A549 (cell line): ENCODE data around the gene PKD1. TPM values are rescaled to one million over a fixed set of nuclear protein-coding genes. Genes with fewer than 3 reads are reported as not detected.

Experiments
- ATAC-seq, 2 experiments: fragments of 200-7000 bp in 1 of 2; fragments of >200 bp in 1 of 2; cut with Nextera tagmentation in 1 of 2; cut with Tn5 transposase in 1 of 2; 3 replicates each; pipeline versions ENCODE4 v1.8.0 to v1.9.1; 2018 to 2020; ENCODE audit warnings: mild to moderate bottlenecking in 1 of 2, moderate library complexity in 1 of 2
- CTCF ChIA-PET: fragments of 300-600 bp; sonication (Branson Sonifier 250); formaldehyde crosslinking; extraction: SDS; loops from one replicate; lab custom pipeline; 2021; ENCODE audit warnings: antibody characterized with exemption, inconsistent platforms; lab: Yijun Ruan, JAX
- POLR2A ChIA-PET: fragments of 350-600 bp; formaldehyde crosslinking; extraction: SDS; loops from one replicate; lab custom pipeline; 2021; ENCODE audit warnings: antibody characterized with exemption, inconsistent platforms; lab: Yijun Ruan, JAX
- DNase-seq, 2 experiments: peaks; one replicate each; pipeline versions ENCODE4 v3.0.0 to v3.0.0-alpha.2; 2011 to 2016; ENCODE audit warnings: low read depth in 1 of 2, low spot score in 1 of 2
- FAIRE-seq: peaks from 2 replicates; lab custom pipeline; 2011; peaks lifted over from hg19 to GRCh38; lab: Jason Lieb, UNC
- H3K27ac ChIP-seq, 2 experiments: fragments of >200 bp; sonication (Bioruptor Twin); formaldehyde crosslinking; 3 replicates each; pipeline ENCODE4 v1.5.1; 2016 to 2017
- H3K4me1 ChIP-seq: fragments of >200 bp; sonication (Bioruptor Twin); formaldehyde crosslinking; 3 replicates; pipeline ENCODE4 v1.6.1; 2016
- H3K4me2 ChIP-seq: fragments of >200 bp; sonication (Bioruptor Twin); formaldehyde crosslinking; 3 replicates; pipeline ENCODE4 v1.6.1; 2016
- H3K4me3 ChIP-seq: fragments of >200 bp; sonication (Bioruptor Twin); formaldehyde crosslinking; 3 replicates; pipeline ENCODE4 v1.5.1; 2016
- H3K9me3 ChIP-seq: fragments of >200 bp; sonication (Bioruptor Twin); formaldehyde crosslinking; 3 replicates; pipeline ENCODE4 v1.6.1; 2016
- CBX2 ChIP-seq: fragments of 200-600 bp; sonication (generic); IDR thresholded peaks from 2 replicates; pipeline ENCODE4 v1.6.1; 2016; ENCODE audit warnings: low read depth, mild to moderate bottlenecking, borderline replicate concordance
- CBX8 ChIP-seq: fragments of 200-600 bp; sonication (generic); IDR thresholded peaks from 2 replicates; pipeline ENCODE4 v1.6.1; 2016
- CHD2 ChIP-seq: fragments of 150-350 bp; IDR thresholded peaks from 2 replicates; pipeline ENCODE4 v1.6.1; 2014; ENCODE audit warnings: low read length; ENCODE audit not compliant: partially characterized antibody
- CHD4 ChIP-seq: fragments of 200-600 bp; sonication (generic); IDR thresholded peaks from 2 replicates; pipeline ENCODE4 v1.6.1; 2016; ENCODE audit warnings: antibody characterized with exemption, mild to moderate bottlenecking, borderline replicate concordance
- EHMT2 ChIP-seq: fragments of 200-600 bp; sonication (generic); IDR thresholded peaks from 2 replicates; pipeline ENCODE4 v1.6.1; 2016; ENCODE audit warnings: antibody characterized with exemption, low read depth, mild to moderate bottlenecking, moderate library complexity
- EP300 ChIP-seq, 2 experiments: fragments of >200 bp; sonication (Bioruptor Twin); formaldehyde crosslinking; IDR thresholded peaks; 2 replicates in 1 of 2; 3 replicates in 1 of 2; pipeline ENCODE4 v1.6.1; 2016 to 2017
- GATA3 ChIP-seq: IDR thresholded peaks from 2 replicates; pipeline ENCODE4 v1.6.1; 2012; ENCODE audit warnings: borderline replicate concordance
- HOXB5 ChIP-seq: fragments of 250-450 bp; sonication (Bioruptor Pico); IDR thresholded peaks from 2 replicates; pipeline ENCODE4 v1.5.0; 2020; ENCODE audit warnings: mild to moderate bottlenecking, moderate library complexity
- JUN ChIP-seq, 2 experiments: fragments of >200 bp; sonication (Bioruptor Twin); formaldehyde crosslinking; IDR thresholded peaks; 2 replicates in 1 of 2; 3 replicates in 1 of 2; pipeline ENCODE4 v1.6.1; 2016 to 2017
- JUNB ChIP-seq: fragments of >200 bp; sonication (Bioruptor Twin); formaldehyde crosslinking; IDR thresholded peaks from 2 replicates; pipeline ENCODE4 v1.6.1; 2016
- KDM5A ChIP-seq: fragments of 200-600 bp; sonication (generic); IDR thresholded peaks from 2 replicates; pipeline ENCODE4 v1.6.1; 2016; ENCODE audit warnings: antibody characterized with exemption, mild to moderate bottlenecking
- MAFK ChIP-seq: fragments of 450-650 bp; IDR thresholded peaks from 2 replicates; pipeline ENCODE4 v1.6.1; 2014; ENCODE audit not compliant: partially characterized antibody
- MAZ ChIP-seq: fragments of 150-350 bp; IDR thresholded peaks from 2 replicates; pipeline ENCODE4 v1.6.1; 2014; ENCODE audit warnings: antibody characterized with exemption, low read depth, low read length, borderline replicate concordance
- MYC ChIP-seq: IDR thresholded peaks from 2 replicates; pipeline ENCODE4 v1.6.1; 2012; ENCODE audit warnings: mild to moderate bottlenecking, inconsistent platforms, low read length, improper control_type of control experiment, borderline replicate concordance
- NFE2L2 ChIP-seq: fragments of 150-350 bp; conservative IDR thresholded peaks from 2 replicates; pipeline ENCODE4 v1.6.1; 2014; ENCODE audit warnings: low read length
- NPAS2 ChIP-seq: fragments of 250-450 bp; sonication (Bioruptor Pico); IDR thresholded peaks from 2 replicates; pipeline ENCODE4 v1.8.0; 2022; ENCODE audit warnings: mild to moderate bottlenecking, moderate library complexity, borderline replicate concordance
- POLR2AphosphoS2 ChIP-seq: conservative IDR thresholded peaks from 2 replicates; pipeline ENCODE4 v1.6.1; 2012; ENCODE audit warnings: low read length, improper control_type of control experiment, inconsistent platforms
- RAD21 ChIP-seq, 2 experiments: fragments of >200 bp in 1 of 2; sonication (Bioruptor Twin) in 1 of 2; formaldehyde crosslinking in 1 of 2; IDR thresholded peaks in 1 of 2; conservative IDR thresholded peaks in 1 of 2; 2 replicates in 1 of 2; 3 replicates in 1 of 2; pipeline ENCODE4 v1.6.1; 2012 to 2018; ENCODE audit warnings: inconsistent platforms in 1 of 2
- RFX5 ChIP-seq: fragments of 450-650 bp; IDR thresholded peaks from 2 replicates; pipeline ENCODE4 v1.7.1; 2014; ENCODE audit warnings: antibody characterized with exemption, mild to moderate bottlenecking, moderate library complexity
- SMC3 ChIP-seq: fragments of >200 bp; sonication (Bioruptor Twin); formaldehyde crosslinking; IDR thresholded peaks from 3 replicates; pipeline ENCODE4 v1.6.1; 2018; ENCODE audit warnings: inconsistent platforms
- ZFP36 ChIP-seq: fragments of 450-650 bp; IDR thresholded peaks from 2 replicates; pipeline ENCODE4 v1.6.1; 2014; ENCODE audit warnings: borderline replicate concordance; ENCODE audit not compliant: partially characterized antibody
- ZNF302 ChIP-seq: fragments of 250-450 bp; sonication (Bioruptor Pico); IDR thresholded peaks from 2 replicates; pipeline ENCODE4 v1.9.0; 2021; ENCODE audit warnings: inconsistent platforms, mild to moderate bottlenecking, moderate library complexity
- WGBS: methylation state at CpG from one replicate; pipeline ENCODE4 v1.1.6; 2017; ENCODE audit errors: missing lambda C conversion rate; 5-methylcytosine and 5-hydroxymethylcytosine counted together
- polyA plus RNA-seq, 4 experiments: library from polyadenylated mRNA; depleted of rRNA in 3 of 4; stranded (reverse); fragments of >200 nt; fragmentation: RNase III in 1 of 4; extraction: RNeasy Plus Mini Kit Qiagen cat#74134 plus additional on column Dnase treatment in 1 of 4; gene quantifications; 2 replicates in 3 of 4; 3 replicates in 1 of 4; pipeline ENCODE4 v1.2.3, GENCODE V29; 2011 to 2017
- TF ChIP-seq, protein P1 (sequence below): IDR thresholded peaks from 2 replicates; pipeline ENCODE4 v1.6.1; 2012; ENCODE audit warnings: low read depth, borderline replicate concordance
- TF ChIP-seq, protein P2 (sequence below): fragments of 250-450 bp; sonication (Bioruptor Pico); IDR thresholded peaks from 2 replicates; pipeline ENCODE4 v1.5.0; 2021; ENCODE audit warnings: mild to moderate bottlenecking, moderate library complexity, borderline replicate concordance

The PKD1 gene
- polyA plus RNA-seq, 2 of the 4 experiments (the other 2 are of a cell fraction): 11.5 to 39.2 TPM

DNA sequence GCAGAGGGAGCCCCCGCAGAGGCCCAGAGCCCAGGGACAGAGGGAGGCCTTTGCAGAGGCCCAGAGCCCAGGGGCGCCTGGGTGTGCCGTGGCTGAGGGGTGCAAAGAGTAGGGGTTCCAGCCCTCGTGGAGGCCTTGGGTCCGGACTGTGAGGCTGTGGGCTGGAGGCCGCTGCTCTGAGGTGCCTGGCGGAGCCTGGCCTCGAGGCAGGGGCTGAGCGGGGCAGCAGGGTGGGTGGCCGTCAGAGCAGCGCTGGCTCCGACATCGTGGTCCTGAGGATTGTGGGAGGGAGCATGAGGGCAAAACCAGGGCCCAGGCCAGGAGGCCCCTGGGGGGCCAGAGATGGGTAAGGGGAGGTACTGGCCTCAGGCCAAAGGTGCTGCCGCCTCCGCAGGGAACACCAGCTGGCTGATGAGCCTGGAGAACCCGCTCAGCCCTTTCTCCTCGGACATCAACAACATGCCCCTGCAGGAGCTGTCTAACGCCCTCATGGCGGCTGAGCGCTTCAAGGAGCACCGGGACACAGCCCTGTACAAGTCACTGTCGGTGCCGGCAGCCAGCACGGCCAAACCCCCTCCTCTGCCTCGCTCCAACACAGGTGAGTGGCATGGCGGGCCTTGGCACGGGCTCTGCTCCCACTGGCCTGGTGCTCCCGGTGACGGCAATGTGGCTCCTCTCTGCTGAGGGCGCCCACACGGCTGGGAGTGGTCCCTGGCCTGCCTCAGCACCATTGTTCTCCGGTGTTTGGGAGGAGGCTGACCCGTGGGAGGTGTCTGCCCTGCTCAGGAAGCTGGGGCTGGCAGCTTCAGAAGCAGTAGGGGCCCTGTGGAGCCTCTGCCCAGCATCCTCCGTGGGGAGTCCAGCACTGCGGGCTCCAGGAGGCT is 54.3 kb downstream of the PKD1 start:
- Histone ChIP-seq H3K4me2 (no peak overlapping the region), H3K4me3 (no peak overlapping the region), H3K4me1 (no peaks in the 10 kb centered on the region; the same call in 2 of the 3 replicates), H3K27ac (no peak overlapping the region), H3K9me3 (no peaks in the 10 kb centered on the region)
- WGBS: 94% methylated on average over 34 of the region's 35 CpGs
- no peak for DNase-seq
- ChIA-PET CTCF (interaction anchor here (1.2 to 1.7 kb wide), 4 partner anchors 9 to 59 kb away, joined by 3 to 5 read pairs (median 4); no protein-coding TSS in a partner anchor), POLR2A (no interaction called here)
- no peak for FAIRE-seq
- peak in 1 of 2 experiments; percentile 2; a peak in 2 of 6 replicates for ATAC-seq
- no peak for TF ChIP-seq MAZ
- TF ChIP-seq MYC: no peak
- no peak for TF ChIP-seq KDM5A
- TF ChIP-seq EP300 (IDR thresholded peaks at IDR 0.05): no peak
- no peak for TF ChIP-seq HOXB5 (CRISPR knock-in tag)
- no peak for TF ChIP-seq EHMT2
- TF ChIP-seq CHD4: no peak
- no peak for TF ChIP-seq JUN (IDR thresholded peaks at IDR 0.05)
- no peak for TF ChIP-seq NFE2L2
- TF ChIP-seq CBX2: no peak
- no peak for TF ChIP-seq MAFK
- no peak for TF ChIP-seq RAD21 (conservative IDR thresholded peaks at IDR 0.05 in 1 of 2, IDR thresholded peaks at IDR 0.05 in 1 of 2)
- TF ChIP-seq GATA3: no peak
- no peak for TF ChIP-seq NPAS2 (CRISPR knock-in tag)
- TF ChIP-seq, all 56 proteins: peak for 0

DNA sequence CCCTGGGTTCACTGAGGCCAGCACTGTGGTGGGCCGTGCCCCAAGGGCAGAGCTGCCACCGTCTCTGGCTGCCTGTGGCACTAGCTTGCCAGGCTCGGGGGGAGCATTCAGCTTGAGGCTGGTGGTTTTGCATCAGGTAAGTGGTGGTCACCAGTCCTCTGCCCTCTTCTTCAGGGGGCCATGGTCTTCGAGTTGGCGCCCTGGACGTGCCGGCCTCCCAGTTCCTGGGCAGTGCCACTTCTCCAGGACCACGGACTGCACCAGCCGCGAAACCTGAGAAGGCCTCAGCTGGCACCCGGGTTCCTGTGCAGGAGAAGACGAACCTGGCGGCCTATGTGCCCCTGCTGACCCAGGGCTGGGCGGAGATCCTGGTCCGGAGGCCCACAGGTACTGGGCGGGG is 55.7 kb downstream of the PKD1 start:
- no peak for DNase-seq
- no peaks in the 10 kb centered on the region for H3K4me1 ChIP-seq
- ChIA-PET POLR2A (no interaction called here), CTCF (interaction anchor here (1.2 to 2.3 kb wide), 5 partner anchors 33 to 216 kb away, joined by 3 to 10 read pairs (median 5); no protein-coding TSS in a partner anchor)
- no peak overlapping the region for H3K27ac ChIP-seq
- H3K4me2 ChIP-seq: no peak overlapping the region
- TF ChIP-seq ZFP36 (no peak), MAZ (no peak), SMC3 (no peak), POLR2AphosphoS2 (no peak)
- TF ChIP-seq, protein P1, sequence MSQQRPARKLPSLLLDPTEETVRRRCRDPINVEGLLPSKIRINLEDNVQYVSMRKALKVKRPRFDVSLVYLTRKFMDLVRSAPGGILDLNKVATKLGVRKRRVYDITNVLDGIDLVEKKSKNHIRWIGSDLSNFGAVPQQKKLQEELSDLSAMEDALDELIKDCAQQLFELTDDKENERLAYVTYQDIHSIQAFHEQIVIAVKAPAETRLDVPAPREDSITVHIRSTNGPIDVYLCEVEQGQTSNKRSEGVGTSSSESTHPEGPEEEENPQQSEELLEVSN: no peak
- H3K4me3 ChIP-seq: no peak overlapping the region
- FAIRE-seq: no peak
- no peaks in the 10 kb centered on the region for H3K9me3 ChIP-seq
- ATAC-seq: no peak
- 90% methylated on average over 16 of the region's 16 CpGs for WGBS

DNA sequence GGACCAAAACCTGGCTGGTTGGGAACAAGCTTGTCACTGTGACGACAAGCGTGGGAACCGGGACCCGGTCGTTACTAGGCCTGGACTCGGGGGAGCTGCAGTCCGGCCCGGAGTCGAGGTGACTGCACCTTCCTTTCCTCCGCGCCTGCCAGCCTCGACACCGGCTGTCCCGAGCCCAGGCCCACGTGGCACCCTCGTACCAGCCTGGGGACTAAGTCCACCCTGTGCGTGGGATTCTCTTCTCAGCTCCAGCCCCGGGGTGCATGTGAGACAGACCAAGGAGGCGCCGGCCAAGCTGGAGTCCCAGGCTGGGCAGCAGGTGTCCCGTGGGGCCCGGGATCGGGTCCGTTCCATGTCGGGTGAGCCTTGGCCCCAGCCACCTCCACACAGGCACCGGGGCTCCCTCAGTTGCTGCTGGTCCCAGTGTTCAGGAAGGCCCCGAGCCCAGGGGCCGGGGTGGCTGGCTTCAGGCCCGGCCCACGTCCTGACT is 56.3 kb downstream of the PKD1 start:
- 95% methylated on average over 17 of the region's 30 CpGs for WGBS
- H3K4me1 ChIP-seq: no peaks in the 10 kb centered on the region
- no peak for TF ChIP-seq ZNF302 (CRISPR knock-in tag)
- TF ChIP-seq, protein P2, sequence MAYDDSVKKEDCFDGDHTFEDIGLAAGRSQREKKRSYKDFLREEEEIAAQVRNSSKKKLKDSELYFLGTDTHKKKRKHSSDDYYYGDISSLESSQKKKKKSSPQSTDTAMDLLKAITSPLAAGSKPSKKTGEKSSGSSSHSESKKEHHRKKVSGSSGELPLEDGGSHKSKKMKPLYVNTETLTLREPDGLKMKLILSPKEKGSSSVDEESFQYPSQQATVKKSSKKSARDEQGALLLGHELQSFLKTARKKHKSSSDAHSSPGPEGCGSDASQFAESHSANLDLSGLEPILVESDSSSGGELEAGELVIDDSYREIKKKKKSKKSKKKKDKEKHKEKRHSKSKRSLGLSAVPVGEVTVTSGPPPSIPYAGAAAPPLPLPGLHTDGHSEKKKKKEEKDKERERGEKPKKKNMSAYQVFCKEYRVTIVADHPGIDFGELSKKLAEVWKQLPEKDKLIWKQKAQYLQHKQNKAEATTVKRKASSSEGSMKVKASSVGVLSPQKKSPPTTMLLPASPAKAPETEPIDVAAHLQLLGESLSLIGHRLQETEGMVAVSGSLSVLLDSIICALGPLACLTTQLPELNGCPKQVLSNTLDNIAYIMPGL (CRISPR knock-in tag): no peak
- TF ChIP-seq CHD2: no peak
- no peak for TF ChIP-seq RFX5
- no peak for TF ChIP-seq CBX8
- no peak for TF ChIP-seq GATA3
- TF ChIP-seq JUNB: no peak
- TF ChIP-seq, all 56 proteins: peak for 0
- Histone ChIP-seq H3K9me3 (no peaks in the 10 kb centered on the region), H3K4me2 (no peak overlapping the region), H3K27ac (no peak overlapping the region), H3K4me3 (no peak overlapping the region)
- ChIA-PET POLR2A (no interaction called here), CTCF (interaction anchor here (0.7 to 3.5 kb wide), 7 partner anchors 10 to 215 kb away, joined by 3 to 22 read pairs (median 5); no protein-coding TSS in a partner anchor)
- DNase-seq: no peak
- FAIRE-seq: no peak
- no peak for ATAC-seq
